H1 (cell line): ENCODE data around the gene CACNB4. TPM values are rescaled to one million over a fixed set of nuclear protein-coding genes. Genes with fewer than 3 reads are reported as not detected.

Experiments
- CTCF ChIA-PET: fragments of 300-600 bp; sonication (Branson Sonifier 250); formaldehyde crosslinking; loops from one replicate; lab custom pipeline; 2021; ENCODE audit not compliant: partially characterized antibody; lab: Charles Lee
- POLR2A ChIA-PET: fragments of 300-600 bp; sonication (Branson Sonifier 250); formaldehyde crosslinking; loops from one replicate; lab custom pipeline; 2021; ENCODE audit warnings: inconsistent platforms; ENCODE audit not compliant: partially characterized antibody; lab: Charles Lee
- DNase-seq, 2 experiments: peaks; one replicate each; pipeline versions ENCODE4 v3.0.0 to v3.0.0-alpha.2; 2010 to 2022; ENCODE audit warnings: low spot score in 2 of 2, low read depth in 1 of 2, mixed read lengths in 1 of 2
- FAIRE-seq: peaks from 2 replicates; lab custom pipeline; 2011; peaks lifted over from hg19 to GRCh38; lab: Jason Lieb, UNC
- H2AFZ ChIP-seq: 2 replicates; pipeline ENCODE4 v1.8.1; 2012; ENCODE audit warnings: low read length, inconsistent platforms
- H2AK5ac ChIP-seq: 2 replicates; pipeline ENCODE4 v1.6.1; 2013; ENCODE audit warnings: low read depth, low read length
- H2BK120ac ChIP-seq: replicated peaks from 2 replicates; pipeline ENCODE3; 2013; ENCODE audit warnings: low read depth, low read length, inconsistent platforms
- H2BK12ac ChIP-seq: 2 replicates; pipeline ENCODE4 v1.6.1; 2013; ENCODE audit warnings: low read depth, low read length
- H2BK15ac ChIP-seq: 2 replicates; pipeline ENCODE4 v1.6.1; 2013; ENCODE audit warnings: low read length
- H2BK20ac ChIP-seq: 2 replicates; pipeline ENCODE4 v1.6.1; 2013; ENCODE audit warnings: low read length
- H2BK5ac ChIP-seq: 2 replicates; pipeline ENCODE4 v1.6.1; 2013; ENCODE audit warnings: low read depth, low read length
- H3K14ac ChIP-seq: 2 replicates; pipeline ENCODE4 v1.6.1; 2013; ENCODE audit warnings: inconsistent platforms; ENCODE audit not compliant: insufficient read length
- H3K18ac ChIP-seq: 2 replicates; pipeline ENCODE4 v1.6.1; 2013; ENCODE audit warnings: low read length; ENCODE audit errors: extremely low read depth
- H3K23ac ChIP-seq: 2 replicates; pipeline ENCODE4 v1.6.1; 2013; ENCODE audit warnings: inconsistent platforms; ENCODE audit not compliant: insufficient read length
- H3K23me2 ChIP-seq: 2 replicates; pipeline ENCODE4 v1.6.1; 2013; ENCODE audit warnings: low read depth, low read length
- H3K27ac ChIP-seq: 2 replicates; pipeline ENCODE4 v1.6.1; 2011; ENCODE audit warnings: low read depth, low read length, inconsistent platforms
- H3K27me3 ChIP-seq, 4 experiments: replicated peaks in 1 of 4; 1 replicate in 1 of 4; 2 replicates in 3 of 4; pipeline versions ENCODE4 v1.6.1 to v1.8.1; 2011 to 2013; ENCODE audit warnings: low read length in 3 of 4, mild to moderate bottlenecking in 3 of 4, inconsistent platforms in 2 of 4, mixed read lengths in 2 of 4, moderate library complexity in 1 of 4; ENCODE audit not compliant: control insufficient read depth in 3 of 4, insufficient read depth in 3 of 4; ENCODE audit errors: extremely low read depth in 1 of 4
- H3K36me3 ChIP-seq, 4 experiments: 2 replicates each; pipeline versions ENCODE4 v1.6.1 to v1.8.1; 2011 to 2013; ENCODE audit warnings: mild to moderate bottlenecking in 4 of 4, low read length in 3 of 4, moderate library complexity in 2 of 4, control low read depth in 1 of 4, inconsistent platforms in 1 of 4; ENCODE audit not compliant: insufficient read depth in 4 of 4, control insufficient read depth in 2 of 4
- H3K4ac ChIP-seq: replicated peaks from 2 replicates; pipeline ENCODE3; 2013; ENCODE audit warnings: low read length, low read depth, mixed read lengths, inconsistent platforms; ENCODE audit not compliant: insufficient read length
- H3K4me1 ChIP-seq, 4 experiments: replicated peaks in 1 of 4; 1 replicate in 1 of 4; 2 replicates in 3 of 4; pipeline versions ENCODE4 v1.6.1 to v1.8.1; 2011 to 2013; ENCODE audit warnings: low read length in 3 of 4, inconsistent platforms in 2 of 4, mixed read lengths in 1 of 4; ENCODE audit not compliant: insufficient read depth in 4 of 4, control insufficient read depth in 3 of 4
- H3K4me2 ChIP-seq, 2 experiments: 2 replicates each; pipeline versions ENCODE4 v1.6.1 to v1.8.1; 2011 to 2013; ENCODE audit warnings: low read depth in 2 of 2, low read length in 2 of 2, control low read depth in 1 of 2, inconsistent platforms in 1 of 2, mild to moderate bottlenecking in 1 of 2; ENCODE audit not compliant: insufficient read depth in 1 of 2
- H3K4me3 ChIP-seq, 4 experiments: fragments of 200-600, 300-600 bp in 1 of 4; sonication (generic), shearing (Covaris generic), sonication (Bioruptor Twin) in 1 of 4; 2 replicates each; pipeline versions ENCODE4 v1.5.1 to v1.8.1; 2011 to 2016; ENCODE audit warnings: low read length in 4 of 4, low read depth in 3 of 4, control low read depth in 2 of 4, inconsistent platforms in 2 of 4, mild to moderate bottlenecking in 2 of 4, mixed read lengths in 1 of 4, moderate library complexity in 1 of 4; ENCODE audit not compliant: insufficient read depth in 2 of 4; ENCODE audit errors: extremely low read depth in 1 of 4
- H3K56ac ChIP-seq: replicated peaks from 2 replicates; pipeline ENCODE3; 2013; ENCODE audit warnings: low read depth, mild to moderate bottlenecking, mixed read lengths, low read length, inconsistent platforms; ENCODE audit not compliant: insufficient read length
- H3K79me1 ChIP-seq: 2 replicates; pipeline ENCODE4 v1.6.1; 2013; ENCODE audit warnings: low read depth, low read length, control low read depth
- H3K79me2 ChIP-seq, 2 experiments: 2 replicates each; pipeline versions ENCODE4 v1.6.1 to v1.8.1; 2012 to 2013; ENCODE audit warnings: low read length in 2 of 2, mild to moderate bottlenecking in 2 of 2, inconsistent platforms in 1 of 2; ENCODE audit not compliant: insufficient read depth in 2 of 2, control insufficient read depth in 1 of 2
- H3K9ac ChIP-seq, 4 experiments: replicated peaks in 1 of 4; 1 replicate in 1 of 4; 2 replicates in 3 of 4; pipeline versions ENCODE4 v1.6.1 to v1.8.1; 2011 to 2013; ENCODE audit warnings: low read depth in 3 of 4, low read length in 3 of 4, control low read depth in 2 of 4, mild to moderate bottlenecking in 2 of 4, moderate library complexity in 2 of 4, inconsistent platforms in 1 of 4; ENCODE audit errors: extremely low read depth in 1 of 4
- H3K9me3 ChIP-seq, 2 experiments: 2 replicates each; pipeline versions ENCODE4 v1.6.1 to v1.8.1; 2012 to 2013; ENCODE audit warnings: mild to moderate bottlenecking in 2 of 2, moderate library complexity in 2 of 2, control low read depth in 1 of 2, inconsistent platforms in 1 of 2, low read depth in 1 of 2, low read length in 1 of 2, mixed read lengths in 1 of 2; ENCODE audit not compliant: insufficient read depth in 2 of 2
- H4K20me1 ChIP-seq, 2 experiments: replicated peaks in 1 of 2; 2 replicates each; pipeline versions ENCODE3 to v1.8.1; 2011 to 2013; ENCODE audit warnings: inconsistent platforms in 2 of 2, low read length in 2 of 2, mild to moderate bottlenecking in 1 of 2; ENCODE audit not compliant: insufficient read depth in 2 of 2, control insufficient read depth in 1 of 2
- H4K5ac ChIP-seq: 2 replicates; pipeline ENCODE4 v1.6.1; 2013; ENCODE audit warnings: low read length, low read depth, mixed read lengths, inconsistent platforms; ENCODE audit not compliant: insufficient read length
- H4K8ac ChIP-seq: 2 replicates; pipeline ENCODE4 v1.8.0; 2013; ENCODE audit warnings: mild to moderate bottlenecking, moderate library complexity, low read length, inconsistent platforms; ENCODE audit not compliant: insufficient read depth; ENCODE audit errors: extremely low read depth
- H4K91ac ChIP-seq: replicated peaks from 2 replicates; pipeline ENCODE3; 2013; ENCODE audit warnings: low read length, mixed read lengths, inconsistent platforms; ENCODE audit not compliant: insufficient read length
- CEBPB ChIP-seq: IDR thresholded peaks from 2 replicates; pipeline ENCODE4 v1.6.1; 2012; ENCODE audit warnings: low read depth, low read length
- CTCF ChIP-seq, 3 experiments: IDR thresholded peaks; 1 replicate in 2 of 3; 2 replicates in 1 of 3; pipeline versions ENCODE4 v1.5.1 to v1.6.1; 2011; ENCODE audit warnings: low read length in 3 of 3, mild to moderate bottlenecking in 3 of 3, inconsistent platforms in 2 of 3, low read depth in 1 of 3, moderate library complexity in 1 of 3; ENCODE audit not compliant: insufficient read depth in 1 of 3; ENCODE audit errors: control extremely low read depth in 1 of 3
- JUN ChIP-seq: IDR thresholded peaks from 2 replicates; pipeline ENCODE4 v1.6.1; 2011; ENCODE audit warnings: low read depth, mild to moderate bottlenecking, improper control_type of control experiment, low read length
- KDM4A ChIP-seq: IDR thresholded peaks from one replicate; pipeline ENCODE4 v1.7.1; 2012; ENCODE audit warnings: low read depth, mild to moderate bottlenecking, moderate library complexity, low read length, inconsistent platforms; ENCODE audit not compliant: severe bottlenecking
- KDM5A ChIP-seq: fragments of 200-600 bp; IDR thresholded peaks from 2 replicates; pipeline ENCODE4 v1.7.1; 2012; ENCODE audit warnings: mild to moderate bottlenecking, low read length, inconsistent platforms, mixed read lengths
- PHF8 ChIP-seq: fragments of 200-600 bp; sonication (generic); conservative IDR thresholded peaks from 2 replicates; pipeline ENCODE4 v1.7.1; 2012; ENCODE audit warnings: low read depth, mild to moderate bottlenecking, inconsistent platforms, low read length, moderate library complexity
- RBBP5 ChIP-seq: IDR thresholded peaks from 2 replicates; pipeline ENCODE4 v1.7.1; 2012; ENCODE audit warnings: low read depth, mild to moderate bottlenecking, inconsistent platforms, low read length, moderate library complexity, borderline replicate concordance
- RNF2 ChIP-seq: fragments of 200-900, 300-1000 bp; sonication (generic); IDR thresholded peaks from 2 replicates; pipeline ENCODE4 v1.7.1; 2016; ENCODE audit warnings: borderline replicate concordance, low read depth, mild to moderate bottlenecking, antibody characterized with exemption, low read length; ENCODE audit not compliant: poor library complexity, severe bottlenecking; ENCODE audit errors: missing control alignments
- SIRT6 ChIP-seq: IDR thresholded peaks from one replicate; pipeline ENCODE4 v1.7.1; 2012; ENCODE audit warnings: low read length, inconsistent platforms
- SRF ChIP-seq: IDR thresholded peaks from 2 replicates; pipeline ENCODE4 v1.6.1; 2011; ENCODE audit warnings: mild to moderate bottlenecking, low read depth, low read length, moderate library complexity
- TEAD4 ChIP-seq: IDR thresholded peaks from 2 replicates; pipeline ENCODE4 v1.6.1; 2012; ENCODE audit warnings: low read depth, low read length, inconsistent platforms, mixed read lengths
- ZNF274 ChIP-seq: IDR thresholded peaks from 2 replicates; pipeline ENCODE4 v1.7.0; 2012; ENCODE audit warnings: low read length, borderline replicate concordance; ENCODE audit errors: extremely low read depth
- WGBS, 2 experiments: shearing (Covaris generic) in 1 of 2; methylation state at CpG; one replicate each; pipeline versions ENCODE4 v1.1.6 to v1.1.7; 2013 to 2015; ENCODE audit warnings: low lambda C conversion rate in 2 of 2, mixed read lengths in 2 of 2, inconsistent platforms in 1 of 2, low coverage in 1 of 2, missing lambda C conversion rate in 1 of 2; ENCODE audit not compliant: insufficient replicate concordance in 2 of 2, insufficient coverage in 1 of 2, insufficient read length in 1 of 2; ENCODE audit errors: extremely low coverage in 1 of 2, missing lambda C conversion rate in 1 of 2; 5-methylcytosine and 5-hydroxymethylcytosine counted together
- polyA plus RNA-seq, 7 experiments: library from polyadenylated mRNA; depleted of rRNA in 3 of 7; stranded (reverse) in 5 of 7; unstranded in 2 of 7; fragments of >200 nt in 5 of 7; fragments of 200-250 nt in 2 of 7; gene quantifications; 1 replicate in 5 of 7; 2 replicates in 1 of 7; 4 replicates in 1 of 7; pipeline versions ENCODE4 v1.2.1 to v1.2.3, GENCODE V29; 2011 to 2013; ENCODE audit warnings: missing spikeins in 2 of 7, mixed read lengths in 2 of 7
- total RNA-seq: library from RNA; stranded (reverse); fragmentation: NEBNext Ultra II Directional; extraction: Animal tissue kit (Norgen Biotek cat#: 25700); gene quantifications from 2 replicates; pipeline ENCODE4 v1.2.1, GENCODE V29; 2021

Gene CACNB4
- total and polyA plus RNA-seq, 2 of the 8 experiments (the other 6 are each of a cell fraction or from before 2014, with no cell fraction given): 2.0 to 4.0 TPM

GRCh38 chr2:151841047-151841424 lies 257.8 kb downstream of the CACNB4 start:
- CTCF ChIA-PET: interaction anchor here (0.7 to 2.0 kb wide), 5 partner anchors 8 to 1698 kb away, joined by 3 to 12 read pairs (median 3); no protein-coding TSS in a partner anchor
- H2BK12ac ChIP-seq: no peak overlapping the region

More at GRCh38 chr2:151841047-151841424, 257.8 kb downstream of the CACNB4 start:
- Histone ChIP-seq H3K23ac (no peak overlapping the region), H2AFZ (no peak overlapping the region), H2BK5ac (no peak overlapping the region), H2BK15ac (no peak overlapping the region), H3K4me3 (no peak overlapping the region), H3K4me1 (no peaks in the 10 kb centered on the region), H3K9ac (no peak overlapping the region), H4K8ac (no peak overlapping the region), H2BK20ac (no peak overlapping the region), H3K18ac (no peak overlapping the region), H3K27ac (no peak overlapping the region), H2BK120ac (no peak overlapping the region), H3K79me2 (no peaks in the 10 kb centered on the region), H3K23me2 (no peaks in the 10 kb centered on the region), H2AK5ac (no peak overlapping the region), H4K5ac (no peak overlapping the region), H3K4ac (no peak overlapping the region), H3K9me3 (no peaks in the 10 kb centered on the region), H4K20me1 (no peaks in the 10 kb centered on the region), H3K14ac (no peak overlapping the region), H4K91ac (no peak overlapping the region), H3K36me3 (no peaks in the 10 kb centered on the region), H3K79me1 (no peaks in the 10 kb centered on the region), H3K27me3 (no peaks in the 10 kb centered on the region), H3K4me2 (no peak overlapping the region), H3K56ac (no peak overlapping the region)
- FAIRE-seq: no peak
- POLR2A ChIA-PET: interaction anchor here (1.3 to 2.1 kb wide), 2 partner anchors 10 to 13 kb away, joined by 3 to 5 read pairs; partner anchors contain the start of gene ARL5A
- TF ChIP-seq SIRT6 (no peak), RBBP5 (no peak), KDM4A (no peak), RNF2 (no peak), KDM5A (no peak), PHF8 (no peak), CEBPB (no peak), JUN (no peak), ZNF274 (no peak), CTCF (IDR thresholded peaks at IDR 0.05; ENCODE audit: control extremely low read depth in 1 of 3, insufficient read depth in 1 of 3, low read depth in 1 of 3, low read length in 3 of 3) (no peak), SRF (no peak), TEAD4 (no peak)
- DNase-seq: no peak
- 73% methylated on average over 2 of the region's 2 CpGs; no CpG with 5 or more reads in 1 of the 2 experiments for WGBS, 2 experiments
